Measurements from ENCODE around the gene STMN3.

DNA sequence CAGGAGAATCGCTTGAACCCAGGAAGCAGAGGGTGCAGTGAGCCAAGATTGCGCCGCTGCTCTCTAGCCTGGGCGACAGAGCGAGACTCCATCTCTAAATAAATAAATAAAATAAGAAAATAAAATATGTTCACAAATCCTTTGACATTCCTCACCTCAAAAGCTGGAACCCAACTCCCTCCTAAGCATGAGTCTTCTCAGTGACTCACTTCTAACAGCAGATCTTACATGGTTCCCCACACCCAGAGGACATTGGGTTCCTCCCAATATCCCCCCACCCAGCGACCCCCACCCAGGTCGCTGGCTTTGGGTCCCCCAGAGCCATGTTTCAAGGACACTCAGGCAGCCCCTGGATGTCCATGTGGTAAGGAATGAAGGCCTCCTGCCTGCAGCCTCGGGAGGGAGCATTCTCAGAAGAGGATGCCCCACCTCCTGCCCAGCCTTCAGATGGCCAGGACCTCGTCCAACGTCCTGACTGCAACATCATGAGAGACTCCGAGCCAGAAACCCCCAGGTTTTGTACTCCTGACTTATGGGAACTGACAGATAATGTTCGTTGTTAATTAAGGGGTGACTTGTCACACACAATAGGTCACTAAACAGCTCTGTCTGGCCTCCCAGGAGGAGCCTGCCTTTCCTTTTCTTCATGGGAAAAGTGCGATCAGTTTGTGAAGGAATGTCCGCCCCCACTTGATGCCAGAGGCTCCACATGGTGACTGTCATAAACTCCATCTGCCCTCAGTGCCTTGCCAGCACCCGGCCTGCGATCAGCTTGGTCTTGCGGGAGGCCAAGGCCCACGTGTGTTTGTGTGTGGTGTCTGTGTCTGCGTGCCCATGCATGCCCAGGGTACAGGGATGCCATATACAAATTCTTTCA, 16.2 kb downstream of the STMN3 start:
- TF ChIP-seq CTCF (IDR thresholded peaks at IDR 0.05) (no peak), POLR2AphosphoS5 (IDR thresholded peaks at IDR 0.05; ENCODE audit: low read depth, low read length) (no peak), REST (IDR thresholded peaks at IDR 0.05; ENCODE audit: insufficient read depth in 1 of 2, low read depth in 2 of 2, low read length in 1 of 2) (no peak)
